PFSK-1 (cell line): ENCODE measurements around the gene ASCL4.

Experiments used
- FOXP2 ChIP-seq: optimal IDR thresholded peaks from 2 replicates; pipeline ENCODE3; 2011; ENCODE audit warnings: borderline replicate concordance, control low read depth, inconsistent platforms; ENCODE audit not compliant: insufficient read depth; ENCODE audit errors: extremely low read length, extremely low read depth
- POLR2AphosphoS5 ChIP-seq: IDR thresholded peaks from 2 replicates; pipeline ENCODE4 v1.6.1; 2012; ENCODE audit warnings: low read depth, mild to moderate bottlenecking, control low read depth, low read length, moderate library complexity
- SIN3A ChIP-seq: IDR thresholded peaks from 2 replicates; pipeline ENCODE4 v1.6.1; 2012; ENCODE audit warnings: mild to moderate bottlenecking, low read length, moderate library complexity, borderline replicate concordance; ENCODE audit not compliant: insufficient read depth
- TAF1 ChIP-seq: IDR thresholded peaks from 2 replicates; pipeline ENCODE4 v1.6.1; 2012; ENCODE audit warnings: low read length, control low read depth, borderline replicate concordance; ENCODE audit not compliant: insufficient read depth
- TF ChIP-seq, protein P1 (sequence below), 2 experiments: IDR thresholded peaks; 2 replicates each; pipeline versions ENCODE4 v1.6.1 to v1.8.0; 2011 to 2012; ENCODE audit warnings: low read depth in 2 of 2, low read length in 2 of 2, control low read depth in 1 of 2, inconsistent platforms in 1 of 2, mild to moderate bottlenecking in 1 of 2, moderate library complexity in 1 of 2; ENCODE audit not compliant: insufficient read depth in 1 of 2

ASCL4 gene

DNA sequence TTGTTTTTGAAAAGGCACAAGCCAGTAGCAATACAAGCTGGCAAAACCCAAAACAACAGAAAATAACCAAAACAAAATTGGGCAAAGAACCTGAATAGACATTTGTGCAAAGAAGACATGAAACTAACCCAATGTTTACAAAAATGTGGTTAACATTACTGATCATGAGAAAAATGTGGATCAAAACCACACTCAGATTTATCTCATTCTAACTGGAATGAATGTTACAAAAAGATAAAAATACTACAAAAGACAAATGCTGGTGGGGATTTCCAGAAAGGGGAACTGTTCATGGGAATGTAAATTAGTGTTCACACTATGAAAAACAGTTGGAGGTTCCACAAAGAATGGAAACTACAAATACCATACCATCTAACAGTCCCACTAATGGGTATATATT, 26.6 kb downstream of the ASCL4 start:
- TF ChIP-seq TAF1 (no peak), SIN3A (no peak), POLR2AphosphoS5 (no peak), FOXP2 (no peak)
- TF ChIP-seq, protein P1, sequence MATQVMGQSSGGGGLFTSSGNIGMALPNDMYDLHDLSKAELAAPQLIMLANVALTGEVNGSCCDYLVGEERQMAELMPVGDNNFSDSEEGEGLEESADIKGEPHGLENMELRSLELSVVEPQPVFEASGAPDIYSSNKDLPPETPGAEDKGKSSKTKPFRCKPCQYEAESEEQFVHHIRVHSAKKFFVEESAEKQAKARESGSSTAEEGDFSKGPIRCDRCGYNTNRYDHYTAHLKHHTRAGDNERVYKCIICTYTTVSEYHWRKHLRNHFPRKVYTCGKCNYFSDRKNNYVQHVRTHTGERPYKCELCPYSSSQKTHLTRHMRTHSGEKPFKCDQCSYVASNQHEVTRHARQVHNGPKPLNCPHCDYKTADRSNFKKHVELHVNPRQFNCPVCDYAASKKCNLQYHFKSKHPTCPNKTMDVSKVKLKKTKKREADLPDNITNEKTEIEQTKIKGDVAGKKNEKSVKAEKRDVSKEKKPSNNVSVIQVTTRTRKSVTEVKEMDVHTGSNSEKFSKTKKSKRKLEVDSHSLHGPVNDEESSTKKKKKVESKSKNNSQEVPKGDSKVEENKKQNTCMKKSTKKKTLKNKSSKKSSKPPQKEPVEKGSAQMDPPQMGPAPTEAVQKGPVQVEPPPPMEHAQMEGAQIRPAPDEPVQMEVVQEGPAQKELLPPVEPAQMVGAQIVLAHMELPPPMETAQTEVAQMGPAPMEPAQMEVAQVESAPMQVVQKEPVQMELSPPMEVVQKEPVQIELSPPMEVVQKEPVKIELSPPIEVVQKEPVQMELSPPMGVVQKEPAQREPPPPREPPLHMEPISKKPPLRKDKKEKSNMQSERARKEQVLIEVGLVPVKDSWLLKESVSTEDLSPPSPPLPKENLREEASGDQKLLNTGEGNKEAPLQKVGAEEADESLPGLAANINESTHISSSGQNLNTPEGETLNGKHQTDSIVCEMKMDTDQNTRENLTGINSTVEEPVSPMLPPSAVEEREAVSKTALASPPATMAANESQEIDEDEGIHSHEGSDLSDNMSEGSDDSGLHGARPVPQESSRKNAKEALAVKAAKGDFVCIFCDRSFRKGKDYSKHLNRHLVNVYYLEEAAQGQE (IDR thresholded peaks at IDR 0.05; ENCODE audit: insufficient read depth in 1 of 2, low read depth in 2 of 2, low read length in 2 of 2): no peak

DNA sequence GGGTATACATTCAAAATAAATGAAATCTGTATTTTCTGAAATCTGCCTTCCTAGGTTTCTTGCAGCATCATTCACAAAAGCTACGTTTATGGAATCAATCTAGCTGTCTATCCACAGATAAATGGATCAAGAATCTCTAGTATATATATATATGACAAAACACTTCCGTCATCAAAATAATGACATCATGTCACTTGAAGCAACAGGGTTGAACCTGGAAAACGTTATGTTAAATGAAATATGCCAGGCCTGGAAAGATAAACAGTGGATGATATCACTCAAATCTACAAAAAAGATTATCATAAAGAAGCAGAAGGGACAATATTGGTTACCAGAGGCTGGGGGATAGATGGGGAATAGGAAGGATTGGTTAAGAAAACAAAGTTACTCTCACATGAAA, 28.6 kb downstream of the ASCL4 start:
- TF ChIP-seq SIN3A (no peak), FOXP2 (no peak), POLR2AphosphoS5 (no peak), TAF1 (no peak)

DNA sequence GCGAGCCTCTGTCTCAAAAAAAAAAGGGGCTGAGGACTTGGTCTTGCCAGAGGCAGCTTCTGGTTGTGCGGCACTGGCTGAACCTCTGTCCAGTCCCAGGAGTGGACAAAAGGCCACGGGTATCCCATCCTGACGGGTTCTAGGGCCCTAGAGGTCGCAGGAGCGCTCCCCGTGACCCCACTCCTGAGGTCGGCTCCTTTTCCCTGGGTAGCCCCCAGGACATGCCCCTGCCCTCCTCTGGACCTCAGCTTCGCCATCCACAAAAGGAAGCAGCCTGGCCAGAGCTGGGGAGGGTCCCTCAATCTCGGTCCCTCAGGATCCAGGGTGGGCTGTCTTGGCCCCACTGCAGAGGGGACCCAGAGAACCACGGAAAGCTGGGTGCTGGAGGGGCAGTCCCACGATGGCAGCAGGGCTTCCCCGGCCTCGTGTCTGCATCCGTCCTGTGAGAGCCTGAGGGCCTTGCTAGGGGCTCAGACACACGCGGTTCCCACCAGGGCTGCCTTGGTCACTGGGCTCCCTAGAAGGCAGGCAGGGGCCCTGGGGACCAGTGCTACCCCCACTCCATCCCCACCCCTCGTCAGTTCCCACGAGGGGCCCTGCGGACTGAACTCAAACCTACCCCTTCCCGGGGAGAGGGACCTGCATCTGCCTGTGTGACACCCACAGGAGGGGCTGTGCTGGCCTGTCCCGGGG, 31.1 kb downstream of the ASCL4 start:
- TF ChIP-seq, protein P1 (IDR thresholded peaks at IDR 0.05; ENCODE audit: insufficient read depth in 1 of 2, low read depth in 2 of 2, low read length in 2 of 2): no peak
- TF ChIP-seq POLR2AphosphoS5 (no peak), TAF1 (no peak), SIN3A (no peak), FOXP2 (no peak)

DNA sequence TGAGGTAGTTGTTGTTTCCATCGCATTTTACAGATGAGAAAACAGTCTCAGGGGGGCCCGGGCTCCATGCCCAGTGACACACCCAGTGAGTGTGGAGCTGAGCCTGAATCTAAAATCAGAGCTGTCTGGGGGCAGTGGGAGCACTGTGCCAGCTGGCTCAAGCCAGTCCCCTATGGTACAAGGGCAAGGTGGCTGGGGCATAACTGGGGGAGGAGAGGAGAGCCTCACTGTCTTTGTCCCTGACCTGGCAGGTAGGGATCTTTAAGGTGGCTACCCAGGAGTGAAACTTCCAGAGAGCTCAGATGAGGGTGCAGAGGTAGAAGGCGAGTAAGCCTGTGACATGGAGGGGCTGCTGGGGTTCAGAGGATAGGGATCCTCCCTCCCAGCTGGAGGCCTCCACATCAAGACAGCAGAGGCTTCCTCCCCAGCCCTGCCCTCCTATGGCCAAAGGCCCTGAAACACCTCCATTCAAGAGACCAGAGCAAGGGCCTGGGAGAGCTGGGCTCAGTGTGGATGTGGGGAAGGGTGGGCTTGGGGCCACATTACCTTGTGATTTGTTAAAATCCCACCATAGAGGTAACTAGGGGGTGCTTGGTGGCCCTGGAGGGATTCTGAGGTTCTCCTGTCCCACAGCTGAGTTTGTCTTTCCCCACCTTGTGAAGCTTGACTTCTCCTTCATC, 33.1 kb downstream of the ASCL4 start:
- no peak for TF ChIP-seq FOXP2
- TF ChIP-seq, protein P1 (IDR thresholded peaks at IDR 0.05; ENCODE audit: insufficient read depth in 1 of 2, low read depth in 2 of 2, low read length in 2 of 2): no peak
- TF ChIP-seq POLR2AphosphoS5: no peak
- no peak for TF ChIP-seq TAF1
- no peak for TF ChIP-seq SIN3A

DNA sequence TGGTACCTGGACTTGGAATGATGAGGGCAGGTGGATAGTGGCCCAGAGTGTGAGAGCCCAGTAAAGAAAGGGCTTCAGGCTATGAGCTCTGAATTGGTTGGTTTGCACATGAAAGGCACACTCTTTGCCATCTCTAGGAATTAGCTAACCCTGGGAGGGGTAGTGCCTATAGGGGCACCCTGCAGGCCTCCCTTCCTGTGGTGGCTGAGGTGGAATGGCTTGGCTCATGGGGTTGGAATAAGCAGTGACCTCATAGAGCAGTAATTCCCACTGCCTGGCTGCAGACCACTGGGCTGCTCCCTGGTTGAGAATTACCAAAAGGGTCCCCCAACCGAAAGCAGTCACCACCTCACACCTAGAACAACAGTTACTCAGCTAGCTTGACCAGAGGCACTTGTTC, 42.7 kb downstream of the ASCL4 start:
- TF ChIP-seq FOXP2 (no peak), TAF1 (no peak), POLR2AphosphoS5 (no peak), SIN3A (no peak)
- TF ChIP-seq, protein P1 (IDR thresholded peaks at IDR 0.05; ENCODE audit: insufficient read depth in 1 of 2, low read depth in 2 of 2, low read length in 2 of 2): no peak
